NAMALWA (cell line): Measurements from ENCODE around the gene STX1B.
A peak's percentile ranks its signal among the peaks of the same experiment; 100 is the strongest.

ENCODE experiments used
- DNase-seq: peaks from one replicate; pipeline ENCODE4 v3.0.0-alpha.2; 2015; ENCODE audit warnings: low spot score

Gene STX1B

DNA sequence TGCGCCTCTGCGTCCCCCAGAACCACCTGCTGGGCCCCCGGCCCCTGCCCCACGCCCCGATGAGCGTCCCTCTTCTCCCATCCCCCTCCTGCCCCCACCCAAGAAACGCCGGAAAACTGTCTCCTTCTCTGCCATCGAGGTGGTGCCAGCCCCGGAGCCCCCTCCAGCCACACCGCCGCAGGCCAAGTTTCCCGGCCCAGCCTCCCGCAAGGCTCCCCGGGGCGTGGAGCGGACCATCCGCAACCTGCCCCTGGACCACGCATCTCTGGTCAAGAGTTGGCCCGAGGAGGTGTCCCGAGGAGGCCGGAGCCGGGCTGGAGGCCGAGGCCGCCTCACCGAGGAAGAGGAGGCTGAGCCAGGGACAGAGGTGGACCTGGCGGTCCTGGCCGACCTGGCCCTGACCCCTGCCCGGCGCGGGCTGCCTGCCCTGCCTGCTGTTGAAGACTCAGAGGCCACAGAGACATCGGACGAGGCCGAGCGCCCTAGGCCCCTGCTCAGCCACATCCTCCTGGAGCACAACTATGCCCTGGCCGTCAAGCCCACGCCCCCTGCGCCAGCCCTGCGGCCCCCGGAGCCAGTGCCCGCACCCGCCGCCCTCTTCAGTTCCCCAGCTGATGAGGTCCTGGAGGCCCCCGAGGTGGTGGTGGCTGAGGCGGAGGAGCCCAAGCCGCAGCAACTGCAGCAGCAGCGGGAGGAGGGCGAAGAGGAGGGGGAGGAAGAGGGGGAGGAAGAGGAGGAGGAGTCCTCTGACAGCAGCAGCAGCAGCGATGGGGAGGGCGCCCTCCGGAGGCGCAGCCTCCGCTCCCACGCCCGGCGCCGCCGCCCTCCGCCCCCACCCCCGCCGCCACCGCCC is 31.0 kb downstream of the STX1B start:
- no peak for DNase-seq

DNA sequence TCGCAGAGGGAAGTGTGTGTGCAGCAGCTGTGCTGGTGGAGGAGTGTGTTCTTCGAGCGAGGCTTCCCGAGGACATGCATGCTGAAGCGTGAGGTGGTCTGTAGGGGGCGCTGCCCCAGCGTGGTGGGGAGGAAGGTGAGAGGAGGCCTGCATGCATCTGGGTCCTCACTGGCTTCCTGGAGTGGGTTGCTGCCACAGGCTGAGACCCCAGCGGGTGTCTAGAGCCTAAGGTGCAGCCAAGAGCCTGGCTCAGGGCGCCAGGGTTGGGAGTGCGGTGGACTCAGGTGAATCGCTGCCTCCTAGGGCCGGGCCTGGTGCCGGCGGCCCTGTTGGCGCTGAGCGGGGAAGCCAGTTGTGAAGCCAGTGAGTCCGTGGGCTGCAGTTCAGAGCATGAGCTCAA is 32.9 kb downstream of the STX1B start:
- DNase-seq, result peak; percentile 57

DNA sequence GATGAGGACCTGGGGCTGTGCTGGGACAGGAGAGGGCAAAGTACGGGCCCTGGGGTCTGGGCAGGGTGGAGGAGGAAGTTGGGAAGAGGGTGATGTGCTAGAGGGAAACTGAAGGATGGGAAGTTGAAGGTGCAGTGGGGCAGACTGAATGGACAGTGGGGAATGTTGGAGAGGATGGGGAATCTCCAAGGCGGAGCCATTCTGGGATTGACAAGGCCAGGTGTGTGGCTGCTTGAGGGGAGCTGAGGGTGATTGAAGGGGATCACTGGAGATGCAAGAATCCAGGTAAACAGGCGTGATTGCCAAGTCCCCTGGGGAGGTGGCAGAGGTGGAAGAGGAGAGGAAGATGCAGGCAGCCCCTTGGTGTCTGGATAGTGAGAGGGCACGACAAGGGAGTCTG is 34.0 kb downstream of the STX1B start:
- DNase-seq, result no peak

DNA sequence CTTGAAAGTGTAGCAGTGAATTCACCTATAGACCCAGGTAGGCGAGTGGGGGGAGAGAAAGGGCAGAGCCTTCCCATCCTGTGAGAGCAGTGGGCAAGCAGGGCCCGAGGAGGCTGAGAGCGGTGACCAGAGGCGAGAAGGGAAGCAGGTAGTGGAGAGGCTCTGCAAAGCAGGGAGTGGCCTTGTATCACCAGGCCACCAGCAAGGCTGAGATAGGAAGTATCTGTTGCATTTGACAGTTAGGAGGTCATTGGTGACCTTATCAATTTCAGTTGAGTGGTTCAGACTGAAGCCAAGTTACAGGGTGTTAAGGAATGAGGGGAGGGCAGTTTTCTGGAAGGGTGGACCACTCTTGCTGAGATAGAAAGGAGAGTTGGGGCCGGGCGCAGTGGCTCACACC is 36.1 kb downstream of the STX1B start:
- DNase-seq, result no peak

DNA sequence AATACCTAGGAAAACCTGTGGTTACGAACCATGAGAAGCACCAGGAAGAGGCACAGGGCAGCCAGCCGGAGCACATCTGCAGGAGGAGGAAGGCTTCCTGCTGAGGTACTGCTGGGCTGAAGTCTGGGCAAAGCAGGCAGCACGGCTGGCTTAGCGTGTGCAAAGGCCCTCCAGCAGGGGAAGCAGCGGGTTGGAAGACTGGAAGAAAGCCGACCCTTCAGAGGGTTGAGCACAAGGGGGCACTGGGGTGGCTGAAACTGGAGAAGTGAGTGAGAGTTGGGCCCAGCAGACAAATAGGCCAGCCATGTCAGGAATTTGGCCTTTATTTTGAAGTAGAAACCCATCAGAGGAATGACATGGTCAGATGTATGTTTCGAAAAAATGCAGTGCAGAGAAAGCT is 37.6 kb downstream of the STX1B start:
- peak; percentile 51 for DNase-seq

DNA sequence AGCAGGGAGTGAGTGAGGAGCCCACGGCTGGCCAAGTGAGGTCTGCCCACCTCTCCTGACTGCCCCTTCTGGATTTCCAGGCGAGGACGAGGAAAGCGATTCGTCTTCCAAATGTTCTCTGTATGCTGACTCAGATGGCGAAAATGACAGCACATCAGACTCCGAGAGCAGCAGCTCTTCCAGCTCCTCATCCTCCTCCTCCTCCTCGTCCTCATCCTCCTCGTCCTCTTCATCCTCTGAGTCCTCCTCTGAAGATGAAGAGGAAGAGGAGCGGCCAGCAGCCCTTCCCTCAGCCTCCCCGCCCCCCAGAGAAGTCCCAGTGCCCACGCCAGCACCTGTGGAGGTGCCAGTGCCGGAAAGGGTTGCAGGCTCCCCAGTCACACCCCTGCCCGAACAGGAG is 39.1 kb downstream of the STX1B start:
- no peak for DNase-seq

DNA sequence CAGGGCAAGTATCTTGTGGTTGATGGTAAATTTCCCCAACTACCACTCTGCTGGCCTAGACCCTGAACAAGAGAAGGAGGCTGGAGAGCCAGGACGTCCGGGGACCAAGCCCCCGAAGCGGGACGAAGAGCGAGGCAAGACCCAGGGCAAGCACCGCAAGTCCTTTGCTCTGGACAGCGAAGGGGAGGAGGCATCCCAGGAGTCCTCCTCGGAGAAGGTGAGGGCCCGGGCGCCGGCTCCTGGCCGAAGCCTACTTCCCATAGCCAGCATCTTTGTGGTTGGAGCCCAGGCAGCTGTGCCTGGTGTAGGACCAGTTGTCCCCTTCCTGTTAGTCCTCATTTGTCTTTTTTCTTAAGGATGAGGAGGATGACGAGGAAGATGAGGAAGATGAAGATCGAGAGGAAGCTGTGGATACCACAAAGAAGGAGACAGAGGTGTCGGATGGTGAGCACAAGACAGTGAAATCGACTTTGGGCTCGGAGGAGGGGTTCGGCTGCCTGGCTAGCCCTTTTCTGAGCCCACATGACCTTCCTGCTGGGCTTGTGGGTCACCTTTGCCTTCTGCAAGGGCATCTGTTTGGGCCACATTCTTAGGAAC is 41.1 kb downstream of the STX1B start:
- no peak for DNase-seq

DNA sequence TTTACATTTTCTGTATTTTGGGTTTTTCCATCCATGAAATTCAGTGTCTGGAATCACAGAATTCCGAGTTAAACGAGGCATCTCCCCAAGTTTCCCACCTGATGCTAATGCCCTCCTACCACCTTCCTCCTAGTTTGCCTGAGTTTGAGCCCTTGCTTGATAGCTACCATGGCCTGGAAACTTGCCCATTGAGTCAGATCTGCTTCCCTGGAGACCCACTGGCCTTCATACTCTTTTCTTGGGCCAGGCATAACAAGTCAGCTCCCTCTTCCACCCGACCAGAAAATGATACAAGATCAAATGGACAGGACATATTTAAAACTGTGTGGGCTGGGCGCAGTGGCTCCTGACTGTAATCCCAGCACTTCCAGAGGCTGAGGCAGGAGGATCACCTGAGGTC is 42.6 kb downstream of the STX1B start:
- no peak for DNase-seq

DNA sequence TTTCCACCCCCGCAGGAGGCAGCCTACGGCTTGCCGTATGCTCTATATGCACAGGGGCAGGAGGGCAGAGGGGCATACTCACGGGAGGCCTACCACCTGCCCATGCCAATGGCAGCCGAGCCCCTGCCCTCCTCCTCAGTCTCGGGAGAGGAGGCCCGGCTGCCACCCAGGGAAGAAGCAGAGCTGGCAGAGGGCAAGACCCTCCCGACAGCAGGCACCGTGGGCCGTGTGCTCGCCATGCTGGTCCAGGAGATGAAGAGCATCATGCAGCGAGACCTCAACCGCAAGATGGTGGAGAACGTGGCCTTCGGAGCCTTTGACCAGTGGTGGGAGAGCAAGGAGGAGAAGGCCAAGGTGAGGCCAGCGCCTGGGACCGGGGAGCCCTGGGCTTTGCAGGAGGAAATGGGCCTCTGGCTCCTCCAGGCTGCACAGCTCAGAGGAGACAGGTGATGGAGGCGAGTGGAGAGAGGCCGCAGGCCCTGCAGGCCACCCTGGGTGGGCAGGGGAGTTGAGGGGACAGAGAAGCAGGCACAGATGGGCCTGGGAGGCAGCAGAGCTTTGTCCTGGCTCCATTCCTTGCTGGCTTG is 44.3 kb downstream of the STX1B start:
- no peak for DNase-seq

DNA sequence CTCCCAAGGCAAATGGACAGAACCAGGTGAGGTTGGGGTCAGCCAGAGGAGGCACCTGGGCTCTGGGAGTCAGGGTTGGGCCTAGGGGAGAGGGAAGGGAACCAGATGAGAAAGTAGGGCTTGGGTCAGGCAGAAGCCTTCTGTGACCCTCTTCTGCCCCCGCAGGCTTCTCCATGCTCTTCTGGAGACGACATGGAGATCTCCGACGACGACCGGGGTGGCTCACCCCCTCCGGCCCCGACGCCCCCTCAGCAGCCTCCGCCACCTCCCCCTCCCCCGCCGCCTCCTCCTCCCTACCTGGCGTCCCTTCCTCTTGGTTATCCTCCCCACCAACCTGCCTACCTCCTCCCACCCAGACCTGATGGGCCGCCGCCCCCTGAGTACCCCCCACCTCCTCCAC is 45.0 kb downstream of the STX1B start:
- no peak for DNase-seq

DNA sequence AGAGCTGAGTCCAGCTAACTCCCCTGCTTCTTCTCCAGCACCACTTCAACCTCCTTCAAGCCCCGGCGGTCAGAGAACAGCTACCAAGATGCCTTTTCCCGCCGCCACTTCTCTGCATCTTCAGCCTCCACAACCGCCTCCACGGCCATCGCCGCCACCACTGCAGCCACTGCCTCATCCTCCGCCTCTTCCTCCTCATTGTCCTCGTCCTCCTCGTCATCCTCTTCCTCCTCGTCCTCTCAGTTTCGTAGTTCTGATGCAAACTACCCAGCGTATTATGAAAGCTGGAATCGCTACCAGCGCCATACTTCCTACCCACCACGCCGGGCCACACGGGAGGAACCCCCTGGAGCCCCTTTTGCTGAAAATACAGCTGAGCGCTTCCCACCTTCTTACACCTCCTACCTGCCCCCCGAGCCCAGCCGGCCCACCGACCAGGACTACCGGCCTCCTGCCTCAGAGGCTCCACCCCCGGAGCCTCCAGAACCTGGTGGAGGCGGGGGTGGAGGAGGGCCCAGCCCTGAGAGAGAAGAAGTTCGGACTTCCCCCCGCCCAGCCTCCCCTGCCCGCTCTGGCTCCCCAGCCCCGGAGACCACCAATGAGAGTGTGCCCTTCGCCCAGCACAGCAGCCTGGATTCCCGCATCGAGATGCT is 45.7 kb downstream of the STX1B start:
- no peak for DNase-seq

DNA sequence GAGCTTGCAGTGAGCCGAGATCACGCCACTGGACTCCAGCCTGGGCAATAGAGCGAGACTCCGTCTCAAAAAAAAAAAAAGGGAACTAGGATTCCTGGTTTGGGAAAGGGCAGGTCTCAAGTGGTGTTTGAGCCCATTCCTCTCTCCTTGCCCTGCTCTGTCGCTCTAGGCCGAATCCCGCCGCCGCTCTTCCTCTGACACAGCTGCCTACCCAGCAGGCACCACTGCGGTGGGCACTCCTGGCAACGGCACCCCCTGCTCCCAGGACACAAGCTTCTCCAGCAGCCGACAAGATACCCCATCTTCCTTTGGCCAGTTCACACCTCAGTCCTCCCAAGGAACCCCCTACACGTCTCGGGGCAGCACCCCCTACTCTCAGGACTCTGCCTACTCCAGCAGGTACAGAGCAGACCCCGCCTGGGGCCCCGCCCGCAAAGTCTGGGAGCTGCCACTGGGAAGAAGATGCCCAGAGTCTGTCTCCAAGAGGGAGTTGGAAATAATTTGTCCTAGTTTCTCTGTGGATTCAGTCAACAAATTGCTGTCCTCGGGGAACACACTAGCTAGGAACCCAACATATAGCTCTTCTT is 46.4 kb downstream of the STX1B start:
- no peak for DNase-seq

DNA sequence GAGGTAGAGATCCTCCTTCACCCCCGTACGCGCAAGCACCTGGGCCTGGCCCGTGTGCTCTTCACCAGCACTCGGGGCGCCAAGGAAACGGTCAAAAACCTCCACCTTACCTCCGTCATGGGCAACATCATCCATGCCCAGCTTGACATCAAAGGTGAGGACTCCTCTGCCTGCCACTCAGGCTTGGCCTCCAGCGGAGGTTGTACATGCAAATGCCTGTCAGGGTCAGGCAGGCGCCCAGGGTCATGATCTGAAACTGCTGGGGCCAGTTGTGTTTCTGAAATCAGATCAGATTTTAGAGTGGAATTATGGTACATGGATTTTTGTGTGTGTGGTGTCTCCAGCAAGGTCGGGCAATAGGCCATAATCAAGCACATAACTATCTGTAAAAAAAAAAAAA is 49.1 kb downstream of the STX1B start:
- DNase-seq, result no peak

DNA sequence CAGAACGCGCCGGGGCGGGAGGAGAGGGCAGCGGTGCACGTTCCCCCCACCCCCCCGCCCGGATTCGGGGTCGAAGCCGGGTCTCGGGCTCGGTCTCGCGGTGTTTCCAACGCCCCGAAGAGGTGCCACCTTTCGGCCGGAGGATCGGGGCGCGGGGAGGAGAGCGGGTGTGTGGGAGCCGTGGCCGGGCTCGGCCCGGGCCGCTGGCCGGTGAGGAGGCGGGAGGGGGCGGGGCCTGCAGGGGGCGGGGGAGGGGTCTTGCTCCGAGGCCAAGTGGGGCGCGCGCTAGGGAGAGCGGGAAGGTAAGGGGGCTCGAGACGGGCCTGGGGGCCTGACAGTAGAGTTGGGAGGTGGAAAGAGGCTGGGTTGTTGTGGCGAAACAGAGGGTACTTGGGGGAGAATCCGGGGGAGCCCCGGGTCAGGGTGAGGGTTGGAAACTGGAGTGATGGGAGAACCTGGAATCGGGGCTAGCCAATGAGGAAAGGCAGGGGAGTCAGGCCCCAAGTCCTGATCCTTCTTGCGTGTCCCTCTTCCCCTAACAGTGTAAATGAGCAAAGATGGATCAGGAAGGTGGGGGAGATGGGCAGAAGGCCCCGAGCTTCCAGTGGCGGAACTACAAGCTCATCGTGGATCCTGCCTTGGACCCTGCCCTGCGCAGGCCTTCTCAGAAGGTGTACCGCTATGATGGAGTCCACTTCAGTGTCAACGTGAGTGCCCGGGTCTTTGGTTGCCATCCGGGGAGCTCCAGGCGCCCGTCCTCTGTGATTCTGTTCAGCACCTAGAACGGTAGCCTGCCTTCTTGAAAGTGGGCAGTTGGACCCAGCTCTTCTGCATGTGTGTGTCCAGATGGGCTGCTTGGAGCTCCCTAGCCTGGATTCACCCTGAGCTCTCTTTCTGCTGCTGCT is 52.0 kb downstream of the STX1B start:
- DNase-seq, result peak; percentile 81

DNA sequence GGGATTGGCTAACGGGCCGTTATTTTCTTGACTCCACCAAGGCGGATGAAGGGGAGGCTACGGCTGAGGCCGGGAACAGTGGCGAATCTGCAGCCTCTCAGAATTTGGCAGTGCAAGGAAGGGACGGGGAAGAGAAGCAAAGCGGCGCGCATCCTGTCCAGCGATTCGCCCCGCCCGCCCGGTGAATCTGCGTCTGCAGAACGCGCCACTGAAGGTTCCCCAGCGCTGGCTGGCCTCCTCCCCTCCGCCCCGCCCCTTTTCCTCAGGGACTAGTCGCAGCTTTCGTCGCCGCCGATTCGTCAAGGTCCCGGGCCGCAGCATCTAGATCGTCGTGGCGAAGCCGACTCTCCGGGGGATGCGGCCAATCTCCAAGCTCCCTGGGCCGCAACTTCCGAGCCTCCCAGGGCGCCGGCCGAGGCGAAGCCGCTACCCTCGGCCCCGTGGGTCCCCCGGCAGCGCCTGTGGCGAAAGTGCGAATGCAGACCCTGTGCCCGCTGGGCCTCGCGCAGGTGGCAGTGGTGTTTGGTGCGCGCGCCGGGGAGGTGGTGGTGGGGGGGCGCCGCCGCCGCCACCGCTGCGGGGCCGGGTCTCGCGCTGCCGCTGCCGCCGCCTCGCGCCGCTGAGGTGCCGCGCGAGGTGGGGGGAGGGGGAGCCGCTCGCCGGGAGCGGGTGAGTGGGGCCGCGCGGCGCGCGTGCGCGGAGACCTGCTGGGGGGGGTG is 52.8 kb downstream of the STX1B start, which contains the start of gene SETD1A:
SETD1A (plus strand) TSS at position 299 of the 719 bp plus-strand sequence. CDS start 978 bp downstream, outside the sequence.
- DNase-seq, result peak; percentile 93

DNA sequence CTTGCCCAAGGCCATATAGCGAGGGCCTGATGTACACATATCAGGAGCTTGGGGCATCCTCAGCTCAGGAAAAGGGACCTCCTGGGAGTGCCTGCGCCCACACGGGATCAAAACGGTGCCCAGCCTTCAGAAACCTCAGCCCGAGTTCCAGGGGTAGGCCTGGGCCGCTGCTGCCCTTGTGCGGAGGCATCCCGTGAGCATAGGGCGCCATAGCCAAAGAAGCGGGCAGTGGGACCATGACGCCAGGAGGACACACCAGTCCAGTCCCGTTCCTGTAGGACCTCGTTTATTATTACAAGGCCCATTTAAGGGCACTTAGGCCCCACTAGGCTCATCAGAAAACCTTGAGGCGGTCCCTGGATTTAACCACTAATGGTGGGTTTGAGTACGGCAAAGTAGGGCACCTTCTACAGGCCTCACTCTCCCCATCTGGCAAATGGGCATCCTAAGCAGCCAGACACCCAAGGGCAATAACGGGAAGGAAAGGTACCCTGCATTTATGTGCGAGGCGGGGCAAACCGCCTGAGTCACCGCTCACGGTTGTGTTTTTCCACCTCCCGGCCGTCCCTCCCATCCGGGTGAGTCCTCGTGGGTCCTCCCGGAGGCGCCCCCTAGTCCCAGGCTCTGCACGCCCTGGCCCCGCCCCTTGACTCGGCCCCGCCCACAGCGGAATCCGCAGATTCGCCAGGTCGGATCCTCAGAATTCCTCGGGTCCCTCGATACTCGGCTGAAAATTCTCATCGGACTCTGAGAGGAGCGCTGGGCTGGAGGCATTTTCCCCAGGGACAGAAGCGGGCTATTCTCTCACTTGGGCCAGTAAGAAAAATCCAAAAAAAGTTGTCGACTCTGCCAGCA is 53.6 kb downstream of the STX1B start:
- peak; percentile 89 for DNase-seq

DNA sequence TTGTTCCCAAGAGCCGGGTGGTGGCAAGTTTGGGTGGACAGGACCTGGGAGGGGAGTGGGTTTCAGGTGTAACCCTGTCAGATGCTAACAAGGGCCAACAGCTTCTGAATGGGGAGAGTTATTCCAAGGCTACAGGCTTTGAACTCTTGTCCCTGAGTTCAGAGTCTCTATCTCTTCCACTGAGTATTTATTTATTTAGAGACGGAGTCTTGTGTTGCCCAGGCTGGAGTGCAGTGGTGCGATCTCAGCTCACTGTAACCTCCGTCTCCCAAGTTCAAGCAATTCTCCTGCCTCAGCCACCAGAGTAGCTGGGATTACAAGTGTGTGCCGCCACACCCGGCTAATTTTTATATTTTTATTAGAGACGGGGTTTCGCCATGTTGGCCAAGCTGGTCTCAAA is 55.4 kb downstream of the STX1B start:
- no peak for DNase-seq

DNA sequence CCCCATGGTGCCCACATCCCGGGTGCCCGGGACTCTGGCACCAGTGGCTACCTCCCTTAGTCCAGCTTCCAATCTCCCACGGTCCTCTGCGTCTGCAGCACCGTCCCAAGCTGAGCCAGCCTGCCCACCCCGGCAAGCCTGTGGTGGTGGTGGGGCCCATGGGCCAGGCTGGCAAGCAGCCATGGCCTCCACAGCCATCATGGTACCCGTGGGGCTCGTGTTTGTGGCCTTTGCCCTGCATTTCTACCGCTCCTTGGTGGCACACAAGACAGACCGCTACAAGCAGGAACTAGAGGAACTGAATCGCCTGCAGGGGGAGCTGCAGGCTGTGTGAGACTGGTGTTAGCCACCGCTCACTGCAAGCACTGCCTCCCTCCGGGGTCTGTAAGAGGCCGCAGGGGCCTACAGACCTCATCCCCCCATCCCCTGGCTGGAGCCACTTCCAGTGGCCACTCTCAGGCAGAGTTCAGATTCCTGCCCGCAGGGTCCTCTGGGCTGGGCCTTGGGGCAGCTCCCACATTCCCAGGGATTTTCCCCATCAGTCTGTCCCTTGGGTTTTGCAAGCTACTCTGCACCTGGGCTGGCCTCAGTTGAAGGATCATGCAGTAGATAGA is 56.8 kb downstream of the STX1B start:
- peak; percentile 94 for DNase-seq

DNA sequence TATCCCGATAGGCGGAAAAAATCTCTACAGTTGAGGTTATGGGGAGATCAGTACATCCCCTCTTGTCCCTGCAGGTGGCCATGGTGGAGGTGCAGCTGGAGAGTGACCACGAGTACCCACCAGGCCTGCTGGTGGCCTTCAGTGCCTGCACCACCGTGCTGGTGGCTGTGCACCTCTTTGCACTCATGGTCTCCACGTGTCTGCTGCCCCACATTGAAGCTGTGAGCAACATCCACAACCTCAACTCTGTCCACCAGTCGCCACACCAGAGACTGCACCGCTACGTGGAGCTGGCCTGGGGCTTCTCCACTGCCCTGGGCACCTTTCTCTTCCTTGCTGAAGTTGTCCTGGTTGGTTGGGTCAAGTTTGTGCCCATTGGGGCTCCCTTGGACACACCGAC is 57.3 kb downstream of the STX1B start:
- DNase-seq, result no peak
